WTC11 (cell line): ENCODE data around the gene ATP11A. TPM values are rescaled to one million over a fixed set of nuclear protein-coding genes. Genes with fewer than 3 reads are reported as not detected.

Experiments
- ATAC-seq: fragments of 200-7000 bp; cut with Tn5 transposase; 2 replicates; pipeline ENCODE4 v1.10.0; 2021; ENCODE audit warnings: mild to moderate bottlenecking, moderate library complexity
- CTCF ChIA-PET: fragments of 300-600 bp; sonication (Branson Sonifier 250); formaldehyde crosslinking; loops from one replicate; lab custom pipeline; 2021; ENCODE audit warnings: antibody characterized with exemption; lab: Charles Lee
- POLR2A ChIA-PET: fragments of 350-600 bp; sonication (Branson Sonifier 250); formaldehyde crosslinking; loops from one replicate; lab custom pipeline; 2021; ENCODE audit warnings: antibody characterized with exemption; lab: Charles Lee
- DNase-seq: peaks from one replicate; pipeline ENCODE4 v3.0.0; 2021; ENCODE audit warnings: low spot score
- H3K27ac Mint-ChIP-seq: 2 replicates; pipeline ENCODE4 v1.8.0; 2021; ENCODE audit warnings: mixed read lengths
- H3K27me3 Mint-ChIP-seq: 2 replicates; pipeline ENCODE4 v1.8.0; 2021; ENCODE audit warnings: low read depth, mild to moderate bottlenecking, moderate library complexity, mixed read lengths
- H3K36me3 Mint-ChIP-seq: 2 replicates; pipeline ENCODE4 v1.8.0; 2021; ENCODE audit warnings: mixed read lengths
- H3K4me1 Mint-ChIP-seq: 2 replicates; pipeline ENCODE4 v1.8.0; 2022; ENCODE audit warnings: mixed read lengths
- H3K4me3 Mint-ChIP-seq: 2 replicates; pipeline ENCODE4 v1.8.0; 2021; ENCODE audit warnings: mild to moderate bottlenecking, moderate library complexity, mixed read lengths
- H3K9me3 Mint-ChIP-seq: 2 replicates; pipeline ENCODE4 v1.8.0; 2021; ENCODE audit warnings: mixed read lengths
- CREM ChIP-seq: sonication (generic); formaldehyde crosslinking; IDR thresholded peaks from 2 replicates; pipeline ENCODE4 v1.8.1; 2022; ENCODE audit warnings: mild to moderate bottlenecking, missing genetic modification reagents, moderate library complexity
- FOXJ3 ChIP-seq: sonication (generic); formaldehyde crosslinking; IDR thresholded peaks from 2 replicates; pipeline ENCODE4 v1.9.0; 2021; ENCODE audit warnings: missing genetic modification reagents, mild to moderate bottlenecking, borderline replicate concordance
- GABPB1 ChIP-seq: sonication (generic); formaldehyde crosslinking; IDR thresholded peaks from 2 replicates; pipeline ENCODE4 v1.8.1; 2023; ENCODE audit warnings: mild to moderate bottlenecking, missing genetic modification reagents
- KAT7 ChIP-seq: sonication (generic); formaldehyde crosslinking; IDR thresholded peaks from 2 replicates; pipeline ENCODE4 v1.8.1; 2023; ENCODE audit warnings: missing genetic modification reagents, mild to moderate bottlenecking, borderline replicate concordance
- MXD4 ChIP-seq: fragments of 250-450 bp; sonication (Bioruptor Pico); IDR thresholded peaks from 2 replicates; pipeline ENCODE4 v1.8.0; 2021; ENCODE audit warnings: mild to moderate bottlenecking, moderate library complexity, borderline replicate concordance
- NR2C2 ChIP-seq: sonication (generic); formaldehyde crosslinking; IDR thresholded peaks from 2 replicates; pipeline ENCODE4 v1.8.0; 2022; ENCODE audit warnings: mild to moderate bottlenecking, missing genetic modification reagents
- RELA ChIP-seq: sonication (generic); formaldehyde crosslinking; IDR thresholded peaks from 2 replicates; pipeline ENCODE4 v1.8.1; 2022; ENCODE audit warnings: missing genetic modification reagents, mild to moderate bottlenecking, borderline replicate concordance
- ZNF317 ChIP-seq: sonication (generic); formaldehyde crosslinking; IDR thresholded peaks from 2 replicates; pipeline ENCODE4 v1.8.1; 2023; ENCODE audit warnings: low read depth, mild to moderate bottlenecking, moderate library complexity, missing genetic modification reagents, borderline replicate concordance
- total RNA-seq: library from RNA; stranded (reverse); gene quantifications from 3 replicates; pipeline ENCODE4 v1.2.3, GENCODE V29; 2021
- TF ChIP-seq, protein P1 (sequence below): sonication (generic); formaldehyde crosslinking; IDR thresholded peaks from 2 replicates; pipeline ENCODE4 v1.8.0; 2022; ENCODE audit warnings: mild to moderate bottlenecking, missing genetic modification reagents
- TF ChIP-seq, protein P2 (sequence below): sonication (generic); formaldehyde crosslinking; IDR thresholded peaks from 2 replicates; pipeline ENCODE4 v1.8.1; 2023; ENCODE audit warnings: mild to moderate bottlenecking, missing genetic modification reagents
- TF ChIP-seq, protein P3 (sequence below): sonication (generic); formaldehyde crosslinking; IDR thresholded peaks from 2 replicates; pipeline ENCODE4 v1.8.1; 2023; ENCODE audit warnings: mild to moderate bottlenecking, missing genetic modification reagents, moderate library complexity
- TF ChIP-seq, protein P4 (sequence below): sonication (generic); formaldehyde crosslinking; IDR thresholded peaks from 2 replicates; pipeline ENCODE4 v1.8.1; 2022; ENCODE audit warnings: low read depth, mild to moderate bottlenecking, moderate library complexity, missing genetic modification reagents, borderline replicate concordance
- TF ChIP-seq, protein P5 (sequence below): fragments of 250-450 bp; sonication (Bioruptor Pico); IDR thresholded peaks from 2 replicates; pipeline ENCODE4 v1.9.0; 2021; ENCODE audit warnings: mild to moderate bottlenecking

ATP11A gene
- total RNA-seq, 1 experiment from 2014 or later: 100 TPM

DNA sequence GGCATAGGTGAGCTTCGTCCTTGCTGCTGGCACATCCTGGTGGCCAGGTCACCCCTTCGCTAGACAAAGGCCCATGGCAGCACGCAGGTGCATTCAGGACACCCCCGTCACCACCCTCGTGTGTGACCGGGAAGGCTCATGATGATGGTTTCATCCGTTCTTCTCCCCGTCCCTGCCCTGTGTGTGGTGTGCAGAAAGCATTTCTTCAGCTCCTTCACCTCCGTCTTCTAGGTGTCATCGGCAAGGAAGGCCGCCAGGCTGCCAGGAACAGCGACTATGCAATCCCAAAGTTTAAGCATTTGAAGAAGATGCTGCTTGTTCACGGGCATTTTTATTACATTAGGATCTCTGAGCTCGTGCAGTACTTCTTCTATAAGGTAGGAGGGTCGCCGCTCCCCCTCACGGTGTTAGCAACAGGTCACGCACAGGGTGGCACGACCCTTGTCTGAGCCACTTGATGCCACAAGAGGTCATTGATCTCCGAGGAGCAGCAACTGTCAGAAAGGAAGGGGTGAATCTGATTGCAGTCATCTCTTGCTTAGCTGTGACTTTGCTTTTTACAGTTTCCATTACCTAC lies 168.2 kb downstream of the ATP11A start:
- Mint-ChIP-seq H3K4me1 (no peaks in the 10 kb centered on the region), H3K4me3 (no peak overlapping the region), H3K27me3 (no peaks in the 10 kb centered on the region), H3K27ac (no peak overlapping the region), H3K36me3 (peaks cover 77% of the 10 kb centered on the region), H3K9me3 (no peaks in the 10 kb centered on the region)
- no peak for DNase-seq
- ATAC-seq: no peak
- no peak for TF ChIP-seq FOXJ3 (CRISPR knock-in tag)
- TF ChIP-seq, protein P1, sequence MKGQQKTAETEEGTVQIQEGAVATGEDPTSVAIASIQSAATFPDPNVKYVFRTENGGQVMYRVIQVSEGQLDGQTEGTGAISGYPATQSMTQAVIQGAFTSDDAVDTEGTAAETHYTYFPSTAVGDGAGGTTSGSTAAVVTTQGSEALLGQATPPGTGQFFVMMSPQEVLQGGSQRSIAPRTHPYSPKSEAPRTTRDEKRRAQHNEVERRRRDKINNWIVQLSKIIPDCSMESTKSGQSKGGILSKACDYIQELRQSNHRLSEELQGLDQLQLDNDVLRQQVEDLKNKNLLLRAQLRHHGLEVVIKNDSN (CRISPR knock-in tag): no peak
- POLR2A ChIA-PET: no interaction called here
- CTCF ChIA-PET: no interaction called here

DNA sequence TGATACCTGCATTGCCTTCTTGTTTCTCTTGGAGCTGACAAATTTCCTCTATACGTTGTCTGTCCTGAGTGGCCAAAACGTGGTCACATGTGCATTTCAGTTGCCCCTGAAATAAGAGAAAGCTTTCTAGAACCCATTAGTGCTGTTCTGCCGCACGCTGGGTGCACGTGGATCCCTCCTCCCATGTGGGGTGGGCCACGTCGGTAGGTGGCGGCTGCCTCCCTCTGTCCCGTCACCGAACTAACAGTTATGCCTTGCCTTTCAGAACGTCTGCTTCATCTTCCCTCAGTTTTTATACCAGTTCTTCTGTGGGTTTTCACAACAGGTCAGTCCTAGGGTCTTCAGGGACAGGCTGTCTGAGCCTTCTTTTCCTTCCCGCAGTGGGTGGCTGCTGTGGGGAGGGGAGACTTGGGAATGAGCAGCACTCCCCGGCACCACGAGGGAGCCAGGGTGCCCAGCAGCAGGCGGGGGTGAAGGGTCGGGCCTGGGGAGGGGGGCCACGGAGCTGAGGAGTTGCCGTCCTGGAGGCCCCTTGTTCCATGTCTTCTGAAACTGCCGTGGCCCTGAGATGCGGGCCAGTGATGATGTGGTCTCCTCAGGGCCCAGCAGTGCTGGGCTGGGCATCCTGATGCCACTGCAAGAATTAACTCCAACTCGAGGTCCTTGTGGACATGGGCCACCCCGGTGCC lies 169.4 kb downstream of the ATP11A start:
- Mint-ChIP-seq H3K27ac (no peak overlapping the region), H3K4me1 (no peaks in the 10 kb centered on the region), H3K4me3 (no peak overlapping the region), H3K36me3 (peaks cover 67% of the 10 kb centered on the region), H3K9me3 (no peaks in the 10 kb centered on the region), H3K27me3 (no peaks in the 10 kb centered on the region)
- ATAC-seq (no peak), DNase-seq (no peak)
- CTCF ChIA-PET: no interaction called here
- POLR2A ChIA-PET: no interaction called here
- TF ChIP-seq MXD4 (no peak), NR2C2 (CRISPR knock-in tag) (no peak), KAT7 (CRISPR knock-in tag) (no peak), CREM (CRISPR knock-in tag) (no peak)

DNA sequence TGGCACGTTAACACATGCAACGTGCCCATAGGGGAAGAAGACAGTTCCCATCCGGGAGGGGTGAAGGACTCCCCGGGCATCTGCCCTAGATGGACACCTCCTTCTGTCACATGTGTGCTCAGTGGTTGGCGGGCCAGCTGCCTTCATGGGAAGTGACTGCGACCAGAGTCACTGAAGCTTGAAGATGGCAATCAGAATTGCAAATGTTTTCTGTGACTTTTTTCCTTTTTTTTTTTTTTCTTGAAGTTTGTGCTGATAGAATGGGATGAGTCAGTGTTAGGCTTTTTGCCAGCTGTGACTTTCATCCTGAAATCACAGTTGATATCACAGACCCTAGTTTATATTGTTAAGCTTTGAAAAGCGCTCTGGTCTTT lies 170.0 kb downstream of the ATP11A start:
- DNase-seq (no peak), ATAC-seq (no peak)
- H3K4me1 Mint-ChIP-seq: no peaks in the 10 kb centered on the region
- no peaks in the 10 kb centered on the region for H3K9me3 Mint-ChIP-seq
- no peaks in the 10 kb centered on the region for H3K27me3 Mint-ChIP-seq
- H3K4me3 Mint-ChIP-seq: no peak overlapping the region
- no peak for TF ChIP-seq GABPB1
- TF ChIP-seq ZNF317 (CRISPR knock-in tag): no peak
- TF ChIP-seq RELA (CRISPR knock-in tag): no peak
- TF ChIP-seq, protein P2, sequence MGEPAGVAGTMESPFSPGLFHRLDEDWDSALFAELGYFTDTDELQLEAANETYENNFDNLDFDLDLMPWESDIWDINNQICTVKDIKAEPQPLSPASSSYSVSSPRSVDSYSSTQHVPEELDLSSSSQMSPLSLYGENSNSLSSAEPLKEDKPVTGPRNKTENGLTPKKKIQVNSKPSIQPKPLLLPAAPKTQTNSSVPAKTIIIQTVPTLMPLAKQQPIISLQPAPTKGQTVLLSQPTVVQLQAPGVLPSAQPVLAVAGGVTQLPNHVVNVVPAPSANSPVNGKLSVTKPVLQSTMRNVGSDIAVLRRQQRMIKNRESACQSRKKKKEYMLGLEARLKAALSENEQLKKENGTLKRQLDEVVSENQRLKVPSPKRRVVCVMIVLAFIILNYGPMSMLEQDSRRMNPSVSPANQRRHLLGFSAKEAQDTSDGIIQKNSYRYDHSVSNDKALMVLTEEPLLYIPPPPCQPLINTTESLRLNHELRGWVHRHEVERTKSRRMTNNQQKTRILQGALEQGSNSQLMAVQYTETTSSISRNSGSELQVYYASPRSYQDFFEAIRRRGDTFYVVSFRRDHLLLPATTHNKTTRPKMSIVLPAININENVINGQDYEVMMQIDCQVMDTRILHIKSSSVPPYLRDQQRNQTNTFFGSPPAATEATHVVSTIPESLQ (CRISPR knock-in tag): no peak
- TF ChIP-seq, protein P3, sequence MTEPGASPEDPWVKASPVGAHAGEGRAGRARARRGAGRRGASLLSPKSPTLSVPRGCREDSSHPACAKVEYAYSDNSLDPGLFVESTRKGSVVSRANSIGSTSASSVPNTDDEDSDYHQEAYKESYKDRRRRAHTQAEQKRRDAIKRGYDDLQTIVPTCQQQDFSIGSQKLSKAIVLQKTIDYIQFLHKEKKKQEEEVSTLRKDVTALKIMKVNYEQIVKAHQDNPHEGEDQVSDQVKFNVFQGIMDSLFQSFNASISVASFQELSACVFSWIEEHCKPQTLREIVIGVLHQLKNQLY (CRISPR knock-in tag): no peak
- TF ChIP-seq, protein P4, sequence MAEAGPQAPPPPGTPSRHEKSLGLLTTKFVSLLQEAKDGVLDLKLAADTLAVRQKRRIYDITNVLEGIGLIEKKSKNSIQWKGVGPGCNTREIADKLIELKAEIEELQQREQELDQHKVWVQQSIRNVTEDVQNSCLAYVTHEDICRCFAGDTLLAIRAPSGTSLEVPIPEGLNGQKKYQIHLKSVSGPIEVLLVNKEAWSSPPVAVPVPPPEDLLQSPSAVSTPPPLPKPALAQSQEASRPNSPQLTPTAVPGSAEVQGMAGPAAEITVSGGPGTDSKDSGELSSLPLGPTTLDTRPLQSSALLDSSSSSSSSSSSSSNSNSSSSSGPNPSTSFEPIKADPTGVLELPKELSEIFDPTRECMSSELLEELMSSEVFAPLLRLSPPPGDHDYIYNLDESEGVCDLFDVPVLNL (CRISPR knock-in tag): no peak
- TF ChIP-seq, protein P5, sequence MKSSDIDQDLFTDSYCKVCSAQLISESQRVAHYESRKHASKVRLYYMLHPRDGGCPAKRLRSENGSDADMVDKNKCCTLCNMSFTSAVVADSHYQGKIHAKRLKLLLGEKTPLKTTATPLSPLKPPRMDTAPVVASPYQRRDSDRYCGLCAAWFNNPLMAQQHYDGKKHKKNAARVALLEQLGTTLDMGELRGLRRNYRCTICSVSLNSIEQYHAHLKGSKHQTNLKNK: no peak
- no peak overlapping the region for H3K27ac Mint-ChIP-seq
- CTCF ChIA-PET: no interaction called here
- POLR2A ChIA-PET: no interaction called here
- H3K36me3 Mint-ChIP-seq: peaks cover 63% of the 10 kb centered on the region
